A549 (cell line): Measurements from ENCODE around the gene SSH2. TPM values are rescaled to one million over a fixed set of nuclear protein-coding genes. Genes with fewer than 3 reads are reported as not detected.

Experiments used
- ATAC-seq, 2 experiments: fragments of 200-7000 bp in 1 of 2; fragments of >200 bp in 1 of 2; cut with Nextera tagmentation in 1 of 2; cut with Tn5 transposase in 1 of 2; 3 replicates each; pipeline versions ENCODE4 v1.8.0 to v1.9.1; 2018 to 2020; ENCODE audit warnings: mild to moderate bottlenecking in 1 of 2, moderate library complexity in 1 of 2
- CTCF ChIA-PET: fragments of 300-600 bp; sonication (Branson Sonifier 250); formaldehyde crosslinking; extraction: SDS; loops from one replicate; lab custom pipeline; 2021; ENCODE audit warnings: antibody characterized with exemption, inconsistent platforms; lab: Yijun Ruan, JAX
- POLR2A ChIA-PET: fragments of 350-600 bp; formaldehyde crosslinking; extraction: SDS; loops from one replicate; lab custom pipeline; 2021; ENCODE audit warnings: antibody characterized with exemption, inconsistent platforms; lab: Yijun Ruan, JAX
- DNase-seq, 2 experiments: peaks; one replicate each; pipeline versions ENCODE4 v3.0.0 to v3.0.0-alpha.2; 2011 to 2016; ENCODE audit warnings: low read depth in 1 of 2, low spot score in 1 of 2
- FAIRE-seq: peaks from 2 replicates; lab custom pipeline; 2011; peaks lifted over from hg19 to GRCh38; lab: Jason Lieb, UNC
- H3K27ac ChIP-seq, 2 experiments: fragments of >200 bp; sonication (Bioruptor Twin); formaldehyde crosslinking; 3 replicates each; pipeline ENCODE4 v1.5.1; 2016 to 2017
- H3K4me1 ChIP-seq: fragments of >200 bp; sonication (Bioruptor Twin); formaldehyde crosslinking; 3 replicates; pipeline ENCODE4 v1.6.1; 2016
- H3K4me2 ChIP-seq: fragments of >200 bp; sonication (Bioruptor Twin); formaldehyde crosslinking; 3 replicates; pipeline ENCODE4 v1.6.1; 2016
- H3K4me3 ChIP-seq: fragments of >200 bp; sonication (Bioruptor Twin); formaldehyde crosslinking; 3 replicates; pipeline ENCODE4 v1.5.1; 2016
- H3K9me3 ChIP-seq: fragments of >200 bp; sonication (Bioruptor Twin); formaldehyde crosslinking; 3 replicates; pipeline ENCODE4 v1.6.1; 2016
- ATOH8 ChIP-seq: fragments of 250-450 bp; sonication (Bioruptor Pico); IDR thresholded peaks from 2 replicates; pipeline ENCODE4 v1.5.0; 2020; ENCODE audit warnings: low read depth, mild to moderate bottlenecking, moderate library complexity
- BCL3 ChIP-seq: fragments of >200 bp; sonication (Bioruptor Twin); formaldehyde crosslinking; IDR thresholded peaks from 3 replicates; pipeline ENCODE4 v1.6.1; 2016
- CEBPB ChIP-seq, 2 experiments: fragments of >200 bp in 1 of 2; sonication (Bioruptor Twin) in 1 of 2; formaldehyde crosslinking in 1 of 2; IDR thresholded peaks; 2 replicates each; pipeline ENCODE4 v1.6.1; 2012 to 2016
- CHD2 ChIP-seq: fragments of 150-350 bp; IDR thresholded peaks from 2 replicates; pipeline ENCODE4 v1.6.1; 2014; ENCODE audit warnings: low read length; ENCODE audit not compliant: partially characterized antibody
- CHD4 ChIP-seq: fragments of 200-600 bp; sonication (generic); IDR thresholded peaks from 2 replicates; pipeline ENCODE4 v1.6.1; 2016; ENCODE audit warnings: antibody characterized with exemption, mild to moderate bottlenecking, borderline replicate concordance
- EHF ChIP-seq: fragments of 250-450 bp; sonication (Bioruptor Pico); IDR thresholded peaks from 2 replicates; pipeline ENCODE4 v1.5.0; 2020; ENCODE audit warnings: mild to moderate bottlenecking
- ELK1 ChIP-seq: fragments of 150-350 bp; IDR thresholded peaks from 2 replicates; pipeline ENCODE4 v1.6.1; 2014; ENCODE audit warnings: low read depth, mild to moderate bottlenecking, low read length
- FOSB ChIP-seq: fragments of 250-450 bp; sonication (Bioruptor Pico); IDR thresholded peaks from 2 replicates; pipeline ENCODE4 v1.5.0; 2020; ENCODE audit warnings: mild to moderate bottlenecking, moderate library complexity
- GATA3 ChIP-seq: IDR thresholded peaks from 2 replicates; pipeline ENCODE4 v1.6.1; 2012; ENCODE audit warnings: borderline replicate concordance
- HES2 ChIP-seq: fragments of >200 bp; sonication (Bioruptor Twin); formaldehyde crosslinking; IDR thresholded peaks from 2 replicates; pipeline ENCODE4 v1.6.1; 2016
- HOXA7 ChIP-seq: fragments of 250-450 bp; sonication (Bioruptor Pico); IDR thresholded peaks from 2 replicates; pipeline ENCODE4 v1.5.0; 2020; ENCODE audit warnings: mild to moderate bottlenecking, moderate library complexity
- JUN ChIP-seq, 2 experiments: fragments of >200 bp; sonication (Bioruptor Twin); formaldehyde crosslinking; IDR thresholded peaks; 2 replicates in 1 of 2; 3 replicates in 1 of 2; pipeline ENCODE4 v1.6.1; 2016 to 2017
- JUNB ChIP-seq: fragments of >200 bp; sonication (Bioruptor Twin); formaldehyde crosslinking; IDR thresholded peaks from 2 replicates; pipeline ENCODE4 v1.6.1; 2016
- MAFK ChIP-seq: fragments of 450-650 bp; IDR thresholded peaks from 2 replicates; pipeline ENCODE4 v1.6.1; 2014; ENCODE audit not compliant: partially characterized antibody
- MAZ ChIP-seq: fragments of 150-350 bp; IDR thresholded peaks from 2 replicates; pipeline ENCODE4 v1.6.1; 2014; ENCODE audit warnings: antibody characterized with exemption, low read depth, low read length, borderline replicate concordance
- PHF8 ChIP-seq: fragments of 200-600 bp; sonication (generic); IDR thresholded peaks from 2 replicates; pipeline ENCODE4 v1.6.1; 2016; ENCODE audit warnings: low read depth, mild to moderate bottlenecking, antibody characterized with exemption, moderate library complexity, borderline replicate concordance
- POLR2AphosphoS2 ChIP-seq: conservative IDR thresholded peaks from 2 replicates; pipeline ENCODE4 v1.6.1; 2012; ENCODE audit warnings: low read length, improper control_type of control experiment, inconsistent platforms
- RAD21 ChIP-seq, 2 experiments: fragments of >200 bp in 1 of 2; sonication (Bioruptor Twin) in 1 of 2; formaldehyde crosslinking in 1 of 2; IDR thresholded peaks in 1 of 2; conservative IDR thresholded peaks in 1 of 2; 2 replicates in 1 of 2; 3 replicates in 1 of 2; pipeline ENCODE4 v1.6.1; 2012 to 2018; ENCODE audit warnings: inconsistent platforms in 1 of 2
- RARB ChIP-seq: fragments of 250-450 bp; sonication (Bioruptor Pico); IDR thresholded peaks from 2 replicates; pipeline ENCODE4 v1.8.0; 2021; ENCODE audit warnings: mild to moderate bottlenecking, moderate library complexity
- SMC3 ChIP-seq: fragments of >200 bp; sonication (Bioruptor Twin); formaldehyde crosslinking; IDR thresholded peaks from 3 replicates; pipeline ENCODE4 v1.6.1; 2018; ENCODE audit warnings: inconsistent platforms
- ZNF302 ChIP-seq: fragments of 250-450 bp; sonication (Bioruptor Pico); IDR thresholded peaks from 2 replicates; pipeline ENCODE4 v1.9.0; 2021; ENCODE audit warnings: inconsistent platforms, mild to moderate bottlenecking, moderate library complexity
- ZSCAN20 ChIP-seq: fragments of 250-450 bp; sonication (Bioruptor Pico); IDR thresholded peaks from 2 replicates; pipeline ENCODE4 v1.8.0; 2022; ENCODE audit warnings: mild to moderate bottlenecking, moderate library complexity
- WGBS: methylation state at CpG from one replicate; pipeline ENCODE4 v1.1.6; 2017; ENCODE audit errors: missing lambda C conversion rate; 5-methylcytosine and 5-hydroxymethylcytosine counted together
- polyA plus RNA-seq, 4 experiments: library from polyadenylated mRNA; depleted of rRNA in 3 of 4; stranded (reverse); fragments of >200 nt; fragmentation: RNase III in 1 of 4; extraction: RNeasy Plus Mini Kit Qiagen cat#74134 plus additional on column Dnase treatment in 1 of 4; gene quantifications; 2 replicates in 3 of 4; 3 replicates in 1 of 4; pipeline ENCODE4 v1.2.3, GENCODE V29; 2011 to 2017
- TF ChIP-seq, protein P1 (sequence below): IDR thresholded peaks from 2 replicates; pipeline ENCODE4 v1.6.1; 2012

The SSH2 gene
- polyA plus RNA-seq, 2 of the 4 experiments (the other 2 are of a cell fraction): 20.7 to 24.5 TPM

- no peak for TF ChIP-seq CHD2
- TF ChIP-seq JUNB: no peak
- no peak for TF ChIP-seq FOSB (CRISPR knock-in tag)
- no peak for TF ChIP-seq BCL3
- no peak for TF ChIP-seq JUN (IDR thresholded peaks at IDR 0.05)
- TF ChIP-seq CHD4: no peak
- no peak for TF ChIP-seq ZSCAN20 (CRISPR knock-in tag)
- TF ChIP-seq ELK1: no peak
- TF ChIP-seq ZNF302 (CRISPR knock-in tag): no peak
- TF ChIP-seq RARB: no peak
- TF ChIP-seq PHF8: no peak
- no peak for TF ChIP-seq ATOH8 (CRISPR knock-in tag)
- no peak for TF ChIP-seq SMC3
- TF ChIP-seq MAZ: no peak
- TF ChIP-seq CEBPB (IDR thresholded peaks at IDR 0.05): no peak
- Histone ChIP-seq H3K4me3 (no peak overlapping the region), H3K4me1 (no peaks in the 10 kb centered on the region), H3K27ac (no peak overlapping the region), H3K4me2 (no peak overlapping the region), H3K9me3 (no peaks in the 10 kb centered on the region)
- DNase-seq (no peak), FAIRE-seq (no peak), ATAC-seq (no peak)
- 92% methylated on average over 1 of the region's 1 CpG for WGBS
- CTCF ChIA-PET: interaction anchor here (0.6 to 2.7 kb wide), 5 partner anchors 8 to 246 kb away, joined by 3 to 9 read pairs (median 6); partner anchors contain the start of gene SSH2
- POLR2A ChIA-PET: no interaction called here
These were observed 246.5 kb downstream of the SSH2 start for GRCh38 chr17:29683481-29683880.

- H3K4me3 ChIP-seq: no peak overlapping the region
- no peaks in the 10 kb centered on the region for H3K4me1 ChIP-seq
- H3K4me2 ChIP-seq: no peak overlapping the region
- POLR2A ChIA-PET: no interaction called here
- ATAC-seq (no peak), FAIRE-seq (no peak), DNase-seq (no peak)
- WGBS: 92% methylated on average over 3 of the region's 3 CpGs
- no peaks in the 10 kb centered on the region for H3K9me3 ChIP-seq
- TF ChIP-seq HOXA7 (CRISPR knock-in tag) (no peak), ZNF302 (CRISPR knock-in tag) (no peak), CHD4 (no peak), JUNB (no peak), EHF (CRISPR knock-in tag) (no peak), POLR2AphosphoS2 (no peak), GATA3 (no peak), PHF8 (no peak), RAD21 (conservative IDR thresholded peaks at IDR 0.05 in 1 of 2, IDR thresholded peaks at IDR 0.05 in 1 of 2) (no peak), HES2 (no peak), MAFK (no peak)
- TF ChIP-seq, protein P1, sequence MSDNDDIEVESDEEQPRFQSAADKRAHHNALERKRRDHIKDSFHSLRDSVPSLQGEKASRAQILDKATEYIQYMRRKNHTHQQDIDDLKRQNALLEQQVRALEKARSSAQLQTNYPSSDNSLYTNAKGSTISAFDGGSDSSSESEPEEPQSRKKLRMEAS: no peak
- H3K27ac ChIP-seq: no peak overlapping the region
- CTCF ChIA-PET: interaction anchor here (1.3 to 2.7 kb wide), 6 partner anchors 8 to 104 kb away, joined by 3 to 9 read pairs (median 6); no protein-coding TSS in a partner anchor
These were observed 247.0 kb downstream of the SSH2 start for GRCh38 chr17:29682987-29683386.
